Stomach (tissue), 4 donors: ENCODE results near the gene ZNF136.

Source experiments
- EP300 ChIP-seq: sonication (generic); formaldehyde crosslinking; IDR thresholded peaks from one replicate; pipeline ENCODE4 v1.6.1; 2017; ENCODE audit warnings: antibody characterized with exemption
- POLR2A ChIP-seq, 4 donors: fragments of 450-650 bp; IDR thresholded peaks; one replicate each; pipeline ENCODE4 v1.6.1; 2016; ENCODE audit warnings: antibody characterized with exemption in 4 of 4, control low read depth in 2 of 4, mild to moderate bottlenecking in 1 of 4, moderate library complexity in 1 of 4
- POLR2AphosphoS5 ChIP-seq, 3 donors: sonication (generic); formaldehyde crosslinking; IDR thresholded peaks; one replicate each; pipeline ENCODE4 v1.6.1; 2016; ENCODE audit warnings: antibody characterized with exemption in 3 of 3
- TF ChIP-seq, protein P1 (sequence below), 7 experiments: fragments of 450-650 bp in 4 of 7; fragments of 200-600 bp in 3 of 7; sonication (generic) in 3 of 7; IDR thresholded peaks; one replicate each; pipeline ENCODE4 v1.5.1; 2016 to 2019; ENCODE audit warnings: antibody characterized with exemption in 7 of 7, control low read depth in 2 of 7, mild to moderate bottlenecking in 1 of 7

DNA sequence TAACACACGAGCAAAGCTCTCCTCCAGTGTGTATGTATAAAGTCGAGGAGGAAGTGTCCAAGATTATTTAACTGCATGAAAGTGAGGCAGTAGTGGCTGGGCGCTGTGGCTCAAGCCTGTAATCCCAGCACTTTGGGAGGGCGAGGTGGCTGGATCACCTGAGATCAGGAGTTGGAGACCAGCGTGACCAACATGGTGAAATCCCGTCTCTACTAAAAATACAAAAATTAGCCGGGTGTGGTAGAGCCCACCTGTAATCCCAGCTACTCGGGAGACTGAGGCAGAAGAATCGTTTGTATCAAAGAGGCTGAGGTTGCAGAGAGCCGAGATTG lies 21.5 kb upstream of the ZNF136 start:
- TF ChIP-seq POLR2A (IDR thresholded peaks at IDR 0.05), result no peak
- no peak for TF ChIP-seq POLR2AphosphoS5 (IDR thresholded peaks at IDR 0.05)
- TF ChIP-seq, protein P1, sequence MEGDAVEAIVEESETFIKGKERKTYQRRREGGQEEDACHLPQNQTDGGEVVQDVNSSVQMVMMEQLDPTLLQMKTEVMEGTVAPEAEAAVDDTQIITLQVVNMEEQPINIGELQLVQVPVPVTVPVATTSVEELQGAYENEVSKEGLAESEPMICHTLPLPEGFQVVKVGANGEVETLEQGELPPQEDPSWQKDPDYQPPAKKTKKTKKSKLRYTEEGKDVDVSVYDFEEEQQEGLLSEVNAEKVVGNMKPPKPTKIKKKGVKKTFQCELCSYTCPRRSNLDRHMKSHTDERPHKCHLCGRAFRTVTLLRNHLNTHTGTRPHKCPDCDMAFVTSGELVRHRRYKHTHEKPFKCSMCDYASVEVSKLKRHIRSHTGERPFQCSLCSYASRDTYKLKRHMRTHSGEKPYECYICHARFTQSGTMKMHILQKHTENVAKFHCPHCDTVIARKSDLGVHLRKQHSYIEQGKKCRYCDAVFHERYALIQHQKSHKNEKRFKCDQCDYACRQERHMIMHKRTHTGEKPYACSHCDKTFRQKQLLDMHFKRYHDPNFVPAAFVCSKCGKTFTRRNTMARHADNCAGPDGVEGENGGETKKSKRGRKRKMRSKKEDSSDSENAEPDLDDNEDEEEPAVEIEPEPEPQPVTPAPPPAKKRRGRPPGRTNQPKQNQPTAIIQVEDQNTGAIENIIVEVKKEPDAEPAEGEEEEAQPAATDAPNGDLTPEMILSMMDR (IDR thresholded peaks at IDR 0.05), result no peak
- TF ChIP-seq EP300, result no peak
